Urinary bladder (tissue), 4 donors: Measurements from ENCODE around the gene KRT7. TPM values are rescaled to one million over a fixed set of nuclear protein-coding genes. Genes with fewer than 3 reads are reported as not detected.
"Not testable (repeated sequence)": the region's sequence is repeated elsewhere in the genome, so short reads cannot be mapped to it uniquely, and the experiment has no call there.

ENCODE experiments used
- DNase-seq: peaks from one replicate; pipeline ENCODE4 v3.0.0-alpha.2; 2015; ENCODE audit errors: extremely low spot score
- H3K27ac ChIP-seq: one replicate; pipeline ENCODE4 v1.5.1; 2013; ENCODE audit warnings: low read depth, mild to moderate bottlenecking, moderate library complexity
- H3K36me3 ChIP-seq: one replicate; pipeline ENCODE4 v1.6.1; 2013; ENCODE audit warnings: mild to moderate bottlenecking, moderate library complexity; ENCODE audit not compliant: insufficient read depth
- H3K4me1 ChIP-seq: one replicate; pipeline ENCODE4 v1.6.1; 2013; ENCODE audit warnings: mild to moderate bottlenecking, moderate library complexity; ENCODE audit not compliant: insufficient read depth
- H3K4me3 ChIP-seq: one replicate; pipeline ENCODE4 v1.5.1; 2013; ENCODE audit warnings: low read depth, low read length
- WGBS: extraction: QIAGEN DNeasy Blood & Tissue Kit; methylation state at CpG from one replicate; pipeline ENCODE4 v1.1.7; 2013; 5-methylcytosine and 5-hydroxymethylcytosine counted together
- polyA plus RNA-seq: library from polyadenylated mRNA; stranded (reverse); fragments of 200-250 nt; gene quantifications from one replicate; pipeline ENCODE4 v1.2.3, GENCODE V29; 2013
- total RNA-seq: library from RNA; depleted of rRNA; stranded (reverse); fragments of >200 nt; gene quantifications from one replicate; pipeline ENCODE4 v1.2.3, GENCODE V29; 2014
- donor health status: healthy with polysubstance abuse.
- donor health status: healthy.

KRT7 gene
- total and polyA plus RNA-seq, 2 donors = 147 to 158 TPM

DNA sequence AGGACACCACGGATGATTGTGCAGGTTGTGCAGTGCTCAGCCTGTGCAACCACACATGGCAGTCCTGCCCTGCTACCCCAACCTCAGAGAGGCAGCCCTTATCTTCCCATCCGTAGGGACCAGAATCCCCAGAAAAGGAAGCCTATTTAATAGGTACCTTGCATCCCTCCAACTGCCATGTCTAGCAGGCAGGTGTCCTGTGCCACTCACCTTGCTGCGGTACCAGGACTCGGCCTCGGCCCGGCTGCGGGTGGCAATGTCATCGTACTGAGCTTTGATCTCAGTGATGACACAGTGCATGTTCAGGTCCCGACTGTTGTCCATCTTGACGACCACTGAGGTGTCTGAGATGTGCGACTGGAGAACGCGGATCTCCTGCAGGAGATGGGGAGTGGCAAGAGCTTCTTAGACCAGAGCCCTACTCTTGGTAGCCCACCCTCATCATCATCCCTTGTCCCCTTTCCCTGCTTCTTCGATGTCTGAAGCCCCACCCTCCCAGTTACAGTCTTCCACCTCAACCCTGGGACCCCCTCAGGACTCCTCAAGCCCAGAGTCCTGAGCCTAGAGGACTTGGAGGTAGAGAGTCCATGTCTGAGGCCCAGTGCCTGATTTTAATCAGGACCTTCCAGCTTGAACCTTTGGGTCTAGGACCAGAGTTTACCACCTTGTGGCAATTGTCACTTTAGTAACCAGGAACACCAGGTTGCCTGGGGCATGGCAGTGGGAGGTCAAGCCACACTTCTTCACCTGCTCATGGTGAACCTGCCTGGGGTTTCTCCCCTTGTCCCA lies 20.5 kb downstream of the KRT7 start:
- no peak overlapping the region for H3K27ac ChIP-seq
- DNase-seq = no peak
- H3K36me3 ChIP-seq = no peaks in the 10 kb centered on the region
- WGBS = 93% methylated on average over 14 of the region's 14 CpGs
- H3K4me1 ChIP-seq = no peaks in the 10 kb centered on the region
- H3K4me3 ChIP-seq = no peak overlapping the region

DNA sequence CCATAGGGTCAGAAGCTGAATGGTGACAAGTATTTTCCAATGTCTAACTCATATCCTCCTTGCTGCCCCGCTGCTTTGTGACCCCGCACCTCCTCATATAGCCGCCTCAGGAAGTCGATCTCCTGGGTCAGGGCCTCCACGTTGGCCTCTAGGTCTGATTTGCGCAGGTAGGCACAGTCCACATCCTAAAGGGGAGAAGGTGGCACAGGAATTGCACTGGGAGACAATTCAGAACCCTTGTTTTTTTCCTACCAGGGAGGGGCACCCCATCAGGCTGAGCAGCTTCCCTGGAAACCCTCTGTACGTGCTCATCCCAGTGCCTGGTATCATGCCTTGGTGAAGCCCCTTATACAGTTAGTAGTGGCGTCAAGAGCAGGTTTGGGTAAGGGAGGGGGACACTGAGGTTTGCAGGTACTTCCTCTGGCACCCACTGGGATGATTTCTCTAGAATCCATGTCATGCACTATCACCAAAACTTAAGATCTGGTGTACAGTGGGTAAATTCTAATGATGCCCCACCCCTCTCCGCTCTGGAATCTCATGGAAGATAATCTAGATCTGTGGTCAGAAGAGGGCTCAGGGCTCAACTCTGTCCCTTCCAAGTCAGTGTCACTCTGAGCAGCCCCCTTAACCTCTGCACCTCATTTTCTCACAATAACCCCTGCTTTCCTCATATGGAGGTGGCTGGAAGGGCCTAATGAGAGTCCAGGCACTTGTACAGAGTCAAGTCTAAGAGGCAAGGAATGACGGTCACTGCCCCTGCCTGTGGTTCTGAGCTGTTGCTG lies 21.3 kb downstream of the KRT7 start:
- Histone ChIP-seq H3K4me1 (no peaks in the 10 kb centered on the region), H3K36me3 (no peaks in the 10 kb centered on the region), H3K27ac (no peak overlapping the region), H3K4me3 (no peak overlapping the region)
- 90% methylated on average over 10 of the region's 10 CpGs for WGBS
- no peak for DNase-seq

DNA sequence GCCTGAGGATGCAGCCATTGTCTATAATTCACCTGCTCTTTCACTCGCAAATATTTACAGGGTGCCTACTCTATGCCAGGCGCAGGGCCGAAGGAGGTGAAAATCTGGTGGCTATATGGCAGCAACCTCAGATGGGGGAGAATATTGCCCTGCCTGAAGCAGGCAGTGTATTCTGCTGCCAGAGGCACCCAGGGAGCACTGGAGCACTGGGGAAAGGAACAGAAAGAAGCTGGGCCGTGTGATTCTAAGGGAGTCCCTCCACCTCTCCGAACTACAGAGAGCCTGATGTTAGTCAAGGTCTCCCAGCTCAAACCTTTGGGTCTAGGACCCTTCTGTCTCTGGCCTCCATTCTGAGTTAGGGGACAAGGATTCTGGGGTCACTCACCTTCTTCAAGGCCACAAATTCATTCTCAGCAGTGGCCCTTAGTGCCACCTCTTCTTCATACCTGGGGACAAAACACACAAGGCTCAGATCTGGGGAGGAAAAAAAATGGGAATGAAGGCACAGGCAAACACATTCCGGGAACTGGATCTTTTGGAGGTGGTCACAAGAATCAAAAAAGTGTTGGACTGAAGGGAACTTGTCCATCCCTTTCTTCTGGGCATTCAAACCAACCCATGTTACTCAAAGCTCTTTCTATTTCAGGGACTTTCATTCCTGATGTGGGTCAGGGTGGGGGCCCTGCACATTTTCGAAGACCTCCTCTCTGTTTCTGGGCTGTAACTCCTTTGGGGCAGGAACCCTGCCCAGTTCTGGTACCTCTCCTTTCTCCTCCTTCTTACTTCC lies 22.1 kb downstream of the KRT7 start:
- Histone ChIP-seq H3K4me1 (no peaks in the 10 kb centered on the region), H3K4me3 (no peak overlapping the region), H3K36me3 (no peaks in the 10 kb centered on the region), H3K27ac (no peak overlapping the region)
- no peak for DNase-seq
- WGBS = 85% methylated on average over 7 of the region's 7 CpGs

DNA sequence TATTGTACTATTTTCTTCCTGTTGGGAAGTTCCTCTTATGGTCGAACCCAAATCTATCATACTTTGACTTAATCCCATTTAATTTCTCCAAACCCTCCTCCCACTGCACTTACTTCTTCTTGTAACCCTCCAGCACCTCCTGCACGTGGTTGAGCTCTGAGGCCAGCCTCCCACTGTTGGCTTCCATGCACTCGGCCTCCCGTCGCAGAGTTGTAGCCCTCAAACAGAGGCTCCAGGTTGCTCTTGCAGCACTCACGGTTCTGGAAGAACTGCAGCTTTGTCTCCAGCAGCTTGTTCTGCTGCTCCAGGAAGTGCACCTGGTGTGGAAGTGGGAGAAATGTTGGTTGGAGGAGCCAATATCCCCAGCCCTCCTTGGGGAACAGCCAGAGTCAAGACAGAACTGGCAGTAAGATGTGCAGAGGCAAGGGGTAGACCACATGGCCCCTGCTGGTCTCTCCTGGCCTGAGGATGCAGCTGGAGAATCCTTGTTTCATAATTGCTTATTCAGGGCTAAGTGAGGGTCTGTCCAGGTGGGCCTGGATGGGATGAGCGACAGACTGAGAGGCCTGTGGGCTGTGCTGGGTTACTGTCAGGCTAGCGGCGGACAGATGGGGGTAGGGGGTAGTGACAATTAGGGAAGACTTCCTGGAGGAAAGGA lies 23.0 kb downstream of the KRT7 start:
- DNase-seq = no peak
- Histone ChIP-seq H3K4me1 (no peaks in the 10 kb centered on the region), H3K4me3 (no peak overlapping the region), H3K27ac (no peak overlapping the region), H3K36me3 (no peaks in the 10 kb centered on the region)
- 86% methylated on average over 9 of the region's 9 CpGs for WGBS

DNA sequence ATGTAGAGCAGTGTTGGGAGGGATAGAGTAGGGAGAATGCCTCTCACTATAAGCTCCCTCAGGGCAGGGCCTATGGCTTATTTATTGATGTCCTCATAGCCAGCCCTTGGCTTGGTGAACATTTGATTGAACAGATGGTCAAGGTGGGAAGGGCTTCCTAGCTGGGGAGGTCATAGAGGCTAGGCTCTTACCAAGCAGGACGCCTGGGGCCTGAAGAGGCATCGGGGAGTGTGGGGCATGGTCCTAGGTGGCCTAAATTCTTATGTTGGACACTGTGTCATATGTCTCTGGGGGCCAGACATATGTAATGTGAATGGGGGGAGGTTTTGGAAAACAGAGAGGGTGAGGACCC lies 23.5 kb downstream of the KRT7 start:
- 95% methylated on average over 2 of the region's 2 CpGs for WGBS
- DNase-seq = no peak
- no peaks in the 10 kb centered on the region for H3K4me1 ChIP-seq
- H3K4me3 ChIP-seq = no peak overlapping the region
- H3K36me3 ChIP-seq = no peaks in the 10 kb centered on the region
- no peak overlapping the region for H3K27ac ChIP-seq

DNA sequence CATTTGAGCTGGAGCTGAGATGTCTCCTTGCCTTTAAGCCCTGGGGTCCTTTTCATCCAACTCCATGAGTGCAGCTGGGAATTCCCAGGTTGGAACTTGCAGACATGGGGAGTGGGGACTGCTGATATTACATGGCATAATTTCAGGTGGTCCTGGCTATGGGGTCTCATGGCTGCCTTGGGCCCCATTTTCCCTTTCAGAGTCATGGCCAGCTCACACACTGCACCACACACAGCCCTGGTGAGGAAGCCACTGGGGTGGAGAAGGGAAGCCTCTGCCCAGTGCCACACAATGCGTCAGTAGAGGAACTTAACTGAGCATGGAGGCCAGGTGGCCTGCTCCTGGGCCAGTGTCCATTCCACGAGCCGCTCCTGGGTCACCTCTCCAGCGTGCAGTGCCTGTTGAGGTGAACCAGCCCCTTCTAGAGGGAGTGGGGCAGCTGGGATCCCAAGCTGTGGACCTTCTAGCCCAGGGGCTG lies 24.1 kb downstream of the KRT7 start:
- no peaks in the 10 kb centered on the region for H3K4me1 ChIP-seq
- H3K4me3 ChIP-seq = no peak overlapping the region
- no peak for DNase-seq
- H3K36me3 ChIP-seq = no peaks in the 10 kb centered on the region
- H3K27ac ChIP-seq = no peak overlapping the region
- whole genome bisulfite sequencing = 92% methylated on average over 4 of the region's 4 CpGs

DNA sequence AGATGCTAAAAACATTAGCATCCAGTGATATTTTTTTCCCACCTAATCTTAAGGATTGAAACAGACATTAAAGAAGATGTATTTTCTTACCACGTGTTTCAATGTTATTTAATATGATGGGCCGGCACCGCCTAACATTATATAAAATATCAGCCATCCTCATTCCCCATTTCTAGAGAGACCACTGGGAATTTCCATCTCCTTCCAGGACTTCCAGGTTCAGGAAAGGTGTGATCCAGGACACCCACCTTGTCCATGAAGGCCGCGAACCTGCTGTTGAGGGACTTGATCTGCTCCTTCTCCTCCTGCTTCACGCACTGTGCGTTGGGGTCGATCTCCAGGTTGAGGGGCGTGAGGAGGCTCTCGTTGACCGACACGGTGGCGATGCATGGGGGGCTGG lies 24.9 kb downstream of the KRT7 start:
- not testable (repeated sequence) for H3K27ac ChIP-seq, H3K4me3 ChIP-seq, H3K36me3 ChIP-seq, DNase-seq, H3K4me1 ChIP-seq
- WGBS = 53% methylated on average over 13 of the region's 13 CpGs

DNA sequence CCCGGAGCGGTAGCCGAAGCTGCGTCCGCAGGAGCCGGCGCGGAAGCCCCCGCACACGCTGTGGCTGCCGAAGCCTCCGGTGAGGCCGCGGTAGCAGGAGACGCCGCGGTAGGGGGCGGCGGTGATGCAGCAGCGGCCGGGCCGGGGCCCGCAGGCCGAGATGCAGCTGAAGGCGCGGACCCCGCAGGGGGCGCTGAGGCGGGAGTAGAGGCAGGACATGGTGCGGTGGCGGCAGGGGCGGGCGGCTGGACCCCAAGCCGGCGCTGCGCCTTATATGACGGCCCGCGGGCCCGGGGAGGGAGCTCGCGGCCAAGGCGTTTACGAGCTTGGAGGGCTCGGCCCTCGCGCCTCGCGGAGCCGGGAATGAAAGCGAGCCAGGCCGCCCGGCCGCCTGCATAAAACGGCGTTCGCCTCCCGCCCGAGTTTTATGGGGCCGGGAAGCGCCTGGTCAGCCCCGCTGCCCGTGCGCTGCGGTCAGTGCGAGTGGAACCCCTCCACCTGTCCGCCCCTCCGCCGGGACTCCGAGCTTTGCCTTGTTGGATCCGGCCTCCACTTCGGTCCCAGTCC lies 25.4 kb downstream of the KRT7 start:
- Histone ChIP-seq H3K4me1 (no peaks in the 10 kb centered on the region), H3K27ac (no peak overlapping the region), H3K4me3 (no peak overlapping the region), H3K36me3 (no peaks in the 10 kb centered on the region)
- 6% methylated on average over 72 of the region's 72 CpGs for WGBS
- DNase-seq = no peak

DNA sequence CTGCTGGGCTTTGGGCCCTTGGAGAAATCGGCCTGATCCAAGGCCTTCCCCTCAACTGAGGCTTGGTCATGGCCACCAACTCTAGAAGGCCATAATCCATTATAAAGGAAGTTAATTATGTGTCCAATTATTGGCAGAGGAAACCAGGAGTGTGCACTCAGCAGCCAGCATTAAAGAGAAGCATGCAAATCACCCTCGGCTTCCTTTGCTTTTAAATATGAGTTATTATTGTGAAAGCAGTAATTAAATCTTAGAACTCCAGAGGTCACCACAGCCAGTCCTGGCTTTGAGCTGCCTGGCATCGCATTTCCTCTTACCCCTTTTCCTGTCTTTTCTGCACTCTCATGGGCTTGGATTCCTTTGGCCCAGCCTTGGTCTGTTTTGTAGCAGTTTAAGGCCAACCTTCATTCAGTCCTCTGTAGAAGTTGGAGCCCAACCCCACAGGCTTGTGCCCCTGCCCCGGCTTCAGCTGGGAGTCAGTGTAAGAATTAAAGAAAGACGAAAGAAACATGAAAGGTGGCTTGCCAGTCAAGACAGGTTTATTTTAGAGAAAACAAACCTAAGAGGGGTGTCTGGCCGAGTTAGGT lies 26.7 kb downstream of the KRT7 start:
- WGBS = 86% methylated on average over 6 of the region's 6 CpGs
- Histone ChIP-seq H3K4me1 (no peaks in the 10 kb centered on the region), H3K27ac (no peak overlapping the region), H3K4me3 (no peak overlapping the region), H3K36me3 (no peaks in the 10 kb centered on the region)
- no peak for DNase-seq

DNA sequence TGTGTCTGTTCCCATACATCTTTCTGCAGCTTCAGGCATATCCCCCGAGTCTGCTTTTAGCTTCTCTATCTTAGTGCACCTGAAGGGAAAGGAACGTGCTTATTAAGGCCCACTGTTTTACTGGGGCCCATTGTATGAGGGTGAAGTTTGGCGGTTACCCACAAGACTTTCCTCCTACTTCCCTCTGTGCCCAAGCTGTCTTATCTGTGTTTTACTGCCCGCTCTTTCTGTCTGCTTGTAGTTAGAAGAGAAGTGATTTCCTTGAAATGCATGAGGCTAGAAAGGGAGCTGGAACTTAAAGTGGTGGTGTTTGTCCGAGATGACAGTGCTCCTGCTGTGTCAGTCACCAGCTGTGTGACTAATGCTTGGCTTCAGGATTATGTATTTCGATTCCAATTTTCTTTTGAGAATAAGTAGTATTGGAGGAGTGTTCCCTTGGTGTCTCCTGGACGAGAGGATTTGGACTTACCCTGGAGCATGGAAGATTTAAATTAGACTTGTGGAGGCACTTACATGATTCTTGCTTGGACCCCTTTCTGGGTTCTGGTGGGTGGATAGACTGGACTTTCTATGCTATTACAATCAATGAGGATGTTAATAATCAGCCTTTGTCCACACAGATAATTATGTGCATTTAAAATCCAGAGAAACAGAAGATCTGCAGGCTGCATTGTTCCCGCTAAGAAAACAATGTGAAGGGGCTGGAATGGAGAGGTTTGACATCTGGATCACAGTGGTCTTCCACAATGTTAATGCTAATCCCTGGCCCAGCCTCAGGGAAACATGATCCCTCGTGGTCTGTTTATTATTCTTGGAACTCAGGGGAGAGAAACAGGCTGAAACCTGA lies 27.5 kb downstream of the KRT7 start:
- no peaks in the 10 kb centered on the region for H3K36me3 ChIP-seq
- no peak overlapping the region for H3K27ac ChIP-seq
- H3K4me1 ChIP-seq = no peaks in the 10 kb centered on the region
- DNase-seq = no peak
- WGBS = 74% methylated on average over 9 of the region's 9 CpGs
- no peak overlapping the region for H3K4me3 ChIP-seq

DNA sequence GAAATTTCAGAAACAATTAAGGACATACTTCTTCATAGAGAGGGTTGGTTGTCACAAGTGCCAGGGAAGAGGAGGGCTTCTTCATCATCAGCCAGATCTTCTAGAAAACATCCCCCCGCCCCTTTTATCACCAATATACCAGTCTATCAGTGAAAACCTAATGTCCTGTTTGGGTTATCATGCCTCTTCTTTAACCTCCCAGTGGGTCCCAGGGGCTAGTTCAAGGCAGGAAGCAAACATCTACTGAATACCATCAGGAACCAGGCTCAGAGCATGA lies 28.1 kb downstream of the KRT7 start:
- 79% methylated on average over 1 of the region's 1 CpG for WGBS
- DNase-seq = no peak

DNA sequence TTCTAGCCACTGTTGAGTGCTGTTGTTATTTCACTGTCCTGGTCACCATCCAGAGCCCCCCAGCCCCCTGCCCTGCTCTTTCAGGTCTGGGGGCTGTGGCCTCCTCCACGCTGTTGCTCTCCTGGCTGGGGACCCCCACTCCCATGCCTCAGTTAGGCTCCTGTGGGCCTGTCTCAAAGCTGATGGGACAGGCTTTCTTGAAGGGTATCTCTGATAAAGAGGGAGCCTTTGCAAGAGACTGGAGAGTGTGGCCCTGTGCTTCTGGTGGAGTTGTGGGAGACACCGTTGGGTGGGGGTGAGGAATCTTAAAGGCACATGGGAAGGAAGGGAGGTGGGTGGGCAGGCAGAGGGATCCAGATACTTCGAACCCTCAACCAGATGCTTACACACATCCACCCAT lies 29.2 kb downstream of the KRT7 start:
- Histone ChIP-seq H3K27ac (no peak overlapping the region), H3K4me3 (no peak overlapping the region), H3K4me1 (no peaks in the 10 kb centered on the region), H3K36me3 (no peaks in the 10 kb centered on the region)
- 87% methylated on average over 3 of the region's 3 CpGs for WGBS
- DNase-seq = no peak

More for the DNA sequence above, 28.1 kb downstream of the KRT7 start:
- Histone ChIP-seq H3K4me1 (no peaks in the 10 kb centered on the region), H3K4me3 (no peak overlapping the region), H3K36me3 (no peaks in the 10 kb centered on the region), H3K27ac (no peak overlapping the region)
